Stimulated activated CD4-positive, alpha-beta T cell treated with anti-CD3 and anti-CD28 coated beads, Interleukin-2, amount 100 ng/mL, for 4 hours (primary cell): ENCODE results near the gene S100A7A.
"Not testable (repeated sequence)": the region's sequence is repeated elsewhere in the genome, so short reads cannot be mapped to it uniquely, and the experiment has no call there.

ENCODE experiments used
- DNase-seq: peaks from one replicate; pipeline ENCODE4 v3.0.0-alpha.2; 2020; ENCODE audit warnings: low read depth

The S100A7A gene

GRCh38 chr1:153422450-153423068 lies 6.2 kb downstream of the S100A7A start:
- DNase-seq: peak; percentile 49

DNA sequence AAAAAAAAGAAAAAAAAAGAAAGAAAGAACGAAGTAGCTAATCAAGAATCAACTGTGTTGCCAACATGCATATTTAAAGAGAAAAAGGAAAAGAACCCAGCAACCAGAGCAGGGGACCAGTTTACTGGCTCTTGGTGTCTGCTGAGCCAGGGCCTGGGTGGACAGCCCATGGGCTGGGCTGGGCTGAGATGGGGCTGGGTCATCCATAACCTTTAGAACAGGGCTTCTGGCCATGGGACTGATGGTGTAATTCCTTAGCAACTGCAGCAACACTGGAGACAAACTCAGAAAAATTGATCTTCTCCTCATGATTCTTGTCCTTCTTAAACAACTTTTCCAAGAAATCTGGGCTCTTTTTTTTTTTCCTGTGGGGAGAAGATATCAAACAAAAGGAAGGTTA lies 10.5 kb downstream of the S100A7A start:
- DNase-seq: no peak

DNA sequence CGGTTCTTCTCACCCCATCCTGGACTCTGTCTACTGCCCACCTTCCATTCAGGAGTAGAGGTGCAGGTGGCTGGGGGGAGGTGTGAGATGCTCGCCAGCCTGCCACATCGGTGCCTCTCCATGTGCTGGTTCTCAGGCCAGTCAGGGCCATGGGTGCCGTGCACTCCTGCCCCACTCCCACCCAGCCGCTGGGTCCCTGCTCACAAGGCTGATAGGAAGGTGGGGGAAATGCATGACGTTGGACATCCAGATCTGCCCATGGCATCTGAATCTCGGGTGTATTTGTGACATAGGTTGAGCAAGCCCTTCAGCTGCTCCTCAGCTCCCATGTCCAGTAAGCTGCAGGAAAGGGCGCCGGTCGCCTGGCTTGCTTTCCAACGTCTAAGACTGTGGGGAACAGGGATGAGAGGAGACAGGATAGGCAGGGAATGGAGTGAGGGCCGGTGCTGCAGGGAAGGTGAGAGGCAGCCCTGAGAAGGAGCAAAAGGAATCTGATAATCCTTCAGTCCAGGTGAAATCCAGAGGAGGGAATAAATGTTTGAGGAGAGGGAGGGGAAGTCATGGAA lies 11.8 kb downstream of the S100A7A start:
- no peak for DNase-seq

GRCh38 chr1:153428791-153429190 lies 12.5 kb downstream of the S100A7A start:
- no peak for DNase-seq

DNA sequence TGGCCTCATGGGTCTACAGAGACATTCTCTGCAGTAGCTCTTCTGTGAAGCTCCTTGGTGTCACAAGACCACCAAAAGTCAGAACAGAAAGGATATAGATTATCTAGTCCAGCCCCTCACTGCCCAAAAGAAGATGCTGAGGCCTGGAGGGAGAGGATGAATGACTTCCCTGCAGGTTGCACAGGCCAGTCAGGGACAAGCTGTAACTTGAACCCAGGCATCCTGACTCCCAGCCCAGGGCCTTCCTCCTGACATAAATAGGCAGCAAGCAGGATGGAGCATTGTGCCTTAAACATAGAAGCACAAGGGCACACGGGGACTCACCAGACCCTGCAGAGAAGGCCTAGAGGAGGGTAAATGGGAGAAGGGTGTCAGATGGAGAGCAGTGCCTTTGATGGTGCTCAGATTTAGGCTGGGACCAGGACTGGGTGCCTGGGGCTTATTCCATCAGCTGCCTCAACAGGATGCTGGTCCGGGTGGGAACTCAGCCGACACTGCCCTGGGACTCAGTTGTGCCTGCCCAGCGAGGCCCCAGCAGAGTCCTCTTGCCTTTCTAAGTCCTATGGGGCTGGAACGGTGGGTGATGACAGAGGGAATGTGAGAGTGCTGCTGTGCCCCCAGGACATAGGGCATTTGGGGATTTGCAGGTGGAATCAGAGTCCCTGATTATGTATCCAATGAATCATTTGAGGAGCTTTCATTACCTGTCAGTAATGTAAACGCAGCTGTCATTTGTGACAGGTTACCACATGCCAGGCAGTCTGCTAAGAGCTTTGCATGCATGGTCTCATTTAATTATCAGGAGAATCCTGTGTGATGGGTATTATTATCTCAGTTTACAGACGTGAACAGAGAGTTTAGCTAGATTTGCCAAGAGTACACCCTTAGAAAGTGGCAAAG lies 13.2 kb downstream of the S100A7A start:
- no peak for DNase-seq

GRCh38 chr1:153430166-153430553 lies 13.8 kb downstream of the S100A7A start:
- DNase-seq: no peak

- no peak for DNase-seq
Observed at GRCh38 chr1:153430561-153430960, 14.2 kb downstream of the S100A7A start.

DNA sequence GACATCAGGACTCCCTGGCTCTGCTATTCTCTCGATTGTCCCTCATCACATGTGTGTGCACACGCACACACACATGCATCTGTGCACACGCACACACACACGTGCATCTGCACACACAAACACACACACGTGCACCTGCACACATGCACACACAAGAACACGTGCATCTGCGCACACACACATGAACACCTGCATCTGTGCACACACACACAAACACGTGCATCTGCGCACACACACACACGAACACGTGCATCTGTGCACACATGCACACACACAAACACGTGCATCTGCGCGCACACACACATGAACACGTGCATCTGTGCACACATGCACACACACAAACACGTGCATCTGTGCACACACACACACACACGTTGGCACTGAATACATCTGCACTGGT lies 14.7 kb downstream of the S100A7A start:
- no peak for DNase-seq

DNA sequence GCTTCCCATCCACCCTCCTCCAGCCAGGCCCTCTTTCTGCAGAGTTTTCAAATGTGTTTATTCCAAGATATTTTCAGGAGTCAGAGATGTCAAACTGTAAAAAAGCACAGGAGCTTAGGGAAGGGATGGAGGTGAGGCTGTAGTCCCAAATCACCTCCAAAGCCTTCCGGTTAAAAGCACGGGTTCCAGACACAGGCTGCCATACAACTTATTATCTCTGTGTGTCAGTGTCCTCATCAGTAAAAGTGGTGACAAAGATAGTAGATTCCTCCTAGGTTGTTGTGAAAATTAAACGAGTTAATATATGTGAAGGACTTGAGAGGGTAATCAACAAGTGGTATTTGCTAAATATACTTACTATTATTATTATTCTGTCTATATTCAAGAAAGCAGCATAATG lies 15.1 kb downstream of the S100A7A start:
- DNase-seq: no peak

- no peak for DNase-seq
Observed at GRCh38 chr1:153431928-153432327, 15.6 kb downstream of the S100A7A start.

DNA sequence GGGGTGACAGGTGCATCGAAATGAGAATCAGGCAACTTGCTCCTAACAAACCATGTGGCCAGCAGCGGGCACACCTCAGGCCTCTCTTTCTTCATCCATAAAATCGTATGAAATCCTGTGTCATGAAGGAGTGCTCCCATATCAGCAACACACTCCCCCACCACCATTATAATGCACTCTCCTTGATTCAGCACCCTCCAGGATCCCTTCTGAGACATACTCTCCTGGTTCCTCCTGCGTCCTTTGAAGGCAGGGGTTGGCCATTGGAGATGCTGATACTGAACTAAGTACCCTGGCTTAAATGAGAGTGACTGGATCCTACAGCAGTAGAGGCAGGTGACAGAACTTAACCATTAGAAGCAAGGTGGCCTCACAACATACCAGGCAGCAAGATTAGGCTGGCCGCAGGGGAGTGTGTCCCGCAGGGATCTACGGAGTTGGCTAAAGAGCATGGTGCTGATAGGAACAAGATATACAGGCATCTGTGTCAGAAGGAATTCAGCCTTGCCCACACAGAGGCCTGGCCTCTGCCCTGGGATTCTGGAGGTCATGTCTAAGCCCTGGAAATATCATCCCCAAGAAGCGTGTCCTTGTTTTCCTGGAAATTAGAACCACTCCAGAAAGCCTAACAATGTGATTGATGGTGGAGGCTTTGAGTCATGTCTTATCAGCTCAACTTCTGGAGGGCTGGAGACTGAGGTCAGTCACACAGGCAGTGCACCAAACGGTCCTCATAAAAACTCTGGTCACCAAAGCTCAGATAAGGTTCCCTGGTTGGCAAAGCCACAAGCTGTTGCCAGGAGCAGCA lies 16.8 kb downstream of the S100A7A start:
- no peak for DNase-seq

- DNase-seq: no peak
Observed at GRCh38 chr1:153434746-153435455, 18.6 kb downstream of the S100A7A start.

- no peak for DNase-seq
Observed at GRCh38 chr1:153437236-153437635, 20.9 kb downstream of the S100A7A start.

GRCh38 chr1:153438599-153438998 lies 22.3 kb downstream of the S100A7A start:
- DNase-seq: no peak

DNA sequence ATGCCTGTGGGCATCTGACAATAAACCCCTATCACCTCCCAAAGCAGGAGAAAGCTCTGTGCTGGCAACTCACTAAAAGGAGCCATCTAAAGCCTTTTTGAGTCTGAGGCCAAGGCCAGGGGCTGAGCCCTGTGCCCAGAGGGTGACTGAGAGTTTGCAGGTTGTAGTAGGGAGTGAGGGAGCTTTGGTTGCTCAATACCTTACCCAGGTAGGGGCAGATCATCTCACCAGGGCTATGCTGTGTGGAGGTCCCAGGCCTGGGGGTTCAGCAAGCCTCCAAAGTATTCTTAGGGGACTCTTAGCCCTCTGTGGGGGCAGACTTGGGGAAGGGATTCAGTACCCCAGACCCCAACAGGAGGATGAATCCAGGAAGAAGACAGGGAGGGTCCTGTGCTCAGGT lies 23.0 kb downstream of the S100A7A start:
- DNase-seq: no peak

DNA sequence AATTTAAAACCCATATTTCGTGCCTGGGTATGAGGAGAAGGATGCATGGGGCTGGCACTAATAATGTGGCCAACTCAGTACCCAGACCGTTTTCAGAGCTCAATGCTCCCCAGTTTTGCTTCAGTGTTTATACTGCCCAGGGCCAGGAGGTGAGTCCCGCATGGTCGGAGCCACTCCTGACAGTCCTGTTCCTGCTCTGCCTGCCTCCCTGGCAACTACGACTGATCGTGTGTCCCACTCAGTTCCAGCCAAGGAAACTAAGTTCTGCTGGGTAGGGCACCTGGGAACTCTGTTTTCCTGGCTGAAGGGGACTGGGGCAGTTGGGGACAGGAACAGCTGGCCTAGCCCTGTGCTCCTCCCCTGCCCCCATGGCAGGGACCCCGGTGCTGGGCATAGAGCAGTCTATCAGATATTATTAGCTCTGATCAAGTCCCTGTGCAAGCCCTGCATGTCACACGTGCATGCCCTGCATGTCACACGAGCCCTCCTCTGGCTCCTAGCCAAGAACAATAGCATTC lies 25.0 kb downstream of the S100A7A start:
- DNase-seq: no peak

DNA sequence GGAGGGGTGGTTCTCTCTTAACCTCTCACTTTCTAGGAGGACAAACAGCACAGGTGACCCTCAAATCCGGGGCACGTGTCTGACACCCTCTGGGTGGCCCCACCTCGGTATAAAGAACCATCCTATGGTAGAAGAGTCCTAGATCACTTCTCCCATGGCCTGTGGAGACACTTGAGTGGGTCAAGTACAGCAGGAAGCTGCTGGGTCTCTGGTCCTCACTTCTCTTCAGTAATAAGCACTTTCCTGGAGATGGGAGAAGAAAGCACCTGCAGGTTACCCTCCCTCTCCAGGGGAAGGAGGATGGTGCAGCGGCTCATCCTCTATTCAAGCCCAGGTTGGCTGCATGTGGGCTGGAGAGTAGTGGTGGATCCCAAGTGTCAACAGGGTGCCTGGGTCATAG lies 27.2 kb downstream of the S100A7A start:
- DNase-seq: no peak

GRCh38 chr1:153444078-153444477 lies 27.8 kb downstream of the S100A7A start:
- no peak for DNase-seq

- no peak for DNase-seq
Observed at GRCh38 chr1:153447498-153448170, 31.3 kb downstream of the S100A7A start.

DNA sequence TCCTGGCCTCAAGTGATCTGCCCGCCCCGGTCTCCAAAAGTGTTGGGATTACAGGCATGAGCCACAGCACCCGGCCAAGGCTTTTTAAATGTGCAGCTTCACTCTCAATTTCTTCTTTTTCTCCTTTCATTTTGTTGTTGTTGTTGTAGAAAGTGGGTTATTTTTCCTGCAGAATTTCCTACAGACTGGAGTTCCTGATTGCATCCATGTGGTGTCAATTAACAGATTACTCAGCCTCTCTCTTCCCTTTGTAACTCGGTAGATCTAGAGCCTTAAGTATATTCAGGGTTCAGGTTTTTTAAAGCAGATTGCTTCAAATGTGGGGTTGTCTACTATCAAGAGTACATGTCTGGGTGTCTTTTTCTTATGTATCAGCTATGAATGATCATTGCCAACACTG lies 32.5 kb downstream of the S100A7A start:
- not testable (repeated sequence) for DNase-seq

- no peak for DNase-seq
Observed at GRCh38 chr1:153456396-153456795, 40.1 kb downstream of the S100A7A start.
